HUES6 (cell line): ENCODE results near the gene BAG1.

Experiments used
- H3K27ac ChIP-seq: 2 replicates; pipeline ENCODE4 v1.7.0; 2013; ENCODE audit warnings: low read depth, mild to moderate bottlenecking, low read length, inconsistent platforms
- H3K27me3 ChIP-seq: 2 replicates; pipeline ENCODE4 v1.6.1; 2013; ENCODE audit warnings: low read length; ENCODE audit not compliant: control insufficient read depth, insufficient read depth
- H3K36me3 ChIP-seq: 2 replicates; pipeline ENCODE4 v1.6.1; 2013; ENCODE audit warnings: low read length; ENCODE audit not compliant: control insufficient read depth, insufficient read depth
- H3K4me1 ChIP-seq: 2 replicates; pipeline ENCODE4 v1.6.1; 2013; ENCODE audit warnings: low read length; ENCODE audit not compliant: control insufficient read depth, insufficient read depth
- H3K4me3 ChIP-seq: 2 replicates; pipeline ENCODE4 v1.5.1; 2013; ENCODE audit warnings: low read depth, low read length
- H3K9ac ChIP-seq: one replicate; pipeline ENCODE4 v1.6.1; 2013; ENCODE audit warnings: mild to moderate bottlenecking, low read length
- H3K9me3 ChIP-seq: 2 replicates; pipeline ENCODE4 v1.6.1; 2013; ENCODE audit warnings: low read depth, low read length; ENCODE audit not compliant: control insufficient read depth, insufficient read depth

Gene BAG1

GRCh38 chr9:33229359-33230114 lies 35.0 kb downstream of the BAG1 start:
- peaks cover 8% of the 10 kb centered on the region; the same call in 1 of the 2 replicates for H3K27me3 ChIP-seq
- no peak overlapping the region for H3K27ac ChIP-seq
- H3K36me3 ChIP-seq, result no peaks in the 10 kb centered on the region
- no peak overlapping the region for H3K9ac ChIP-seq
- H3K4me1 ChIP-seq, result no peaks in the 10 kb centered on the region
- no peaks in the 10 kb centered on the region for H3K9me3 ChIP-seq
- H3K4me3 ChIP-seq, result no peak overlapping the region

GRCh38 chr9:33228606-33229005 lies 35.9 kb downstream of the BAG1 start:
- H3K4me3 ChIP-seq, result no peak overlapping the region
- H3K9ac ChIP-seq, result no peak overlapping the region
- no peaks in the 10 kb centered on the region for H3K9me3 ChIP-seq
- no peaks in the 10 kb centered on the region for H3K4me1 ChIP-seq
- no peaks in the 10 kb centered on the region for H3K36me3 ChIP-seq
- no peak overlapping the region for H3K27ac ChIP-seq
- H3K27me3 ChIP-seq, result peaks cover 6% of the 10 kb centered on the region; the same call in 1 of the 2 replicates

GRCh38 chr9:33227741-33228140 lies 36.8 kb downstream of the BAG1 start:
- H3K9me3 ChIP-seq, result no peaks in the 10 kb centered on the region
- H3K36me3 ChIP-seq, result no peaks in the 10 kb centered on the region
- H3K4me3 ChIP-seq, result no peak overlapping the region
- H3K4me1 ChIP-seq, result no peaks in the 10 kb centered on the region
- H3K27ac ChIP-seq, result no peak overlapping the region
- peaks cover 3% of the 10 kb centered on the region; the same call in 1 of the 2 replicates for H3K27me3 ChIP-seq
- H3K9ac ChIP-seq, result no peak overlapping the region

- no peaks in the 10 kb centered on the region for H3K36me3 ChIP-seq
- H3K9me3 ChIP-seq, result no peaks in the 10 kb centered on the region
- no peak overlapping the region for H3K27ac ChIP-seq
- no peak overlapping the region for H3K9ac ChIP-seq
- no peaks in the 10 kb centered on the region for H3K4me1 ChIP-seq
- H3K27me3 ChIP-seq, result 0 out of 2 replicates have a peak, but pooled peaks cover under 1% of the 10 kb centered on the region
- no peak overlapping the region for H3K4me3 ChIP-seq
These were observed 37.5 kb downstream of the BAG1 start for GRCh38 chr9:33227008-33227398.

- Histone ChIP-seq H3K27me3 (no peaks in the 10 kb centered on the region), H3K4me1 (no peaks in the 10 kb centered on the region), H3K27ac (no peak overlapping the region), H3K36me3 (no peaks in the 10 kb centered on the region), H3K9ac (no peak overlapping the region), H3K9me3 (no peaks in the 10 kb centered on the region), H3K4me3 (no peak overlapping the region)
These were observed 39.0 kb downstream of the BAG1 start for GRCh38 chr9:33225319-33226147.

GRCh38 chr9:33223696-33224095 lies 40.8 kb downstream of the BAG1 start:
- H3K9ac ChIP-seq, result no peak overlapping the region
- no peak overlapping the region for H3K4me3 ChIP-seq
- H3K36me3 ChIP-seq, result no peaks in the 10 kb centered on the region
- no peaks in the 10 kb centered on the region for H3K4me1 ChIP-seq
- no peaks in the 10 kb centered on the region for H3K9me3 ChIP-seq
- H3K27me3 ChIP-seq, result no peaks in the 10 kb centered on the region
- H3K27ac ChIP-seq, result no peak overlapping the region

GRCh38 chr9:33222031-33222430 lies 42.5 kb downstream of the BAG1 start:
- H3K9me3 ChIP-seq, result no peaks in the 10 kb centered on the region
- no peak overlapping the region for H3K4me3 ChIP-seq
- no peaks in the 10 kb centered on the region for H3K36me3 ChIP-seq
- no peak overlapping the region for H3K27ac ChIP-seq
- H3K27me3 ChIP-seq, result no peaks in the 10 kb centered on the region
- H3K4me1 ChIP-seq, result no peaks in the 10 kb centered on the region
- H3K9ac ChIP-seq, result no peak overlapping the region

- no peaks in the 10 kb centered on the region for H3K4me1 ChIP-seq
- H3K36me3 ChIP-seq, result no peaks in the 10 kb centered on the region
These were observed 43.0 kb downstream of the BAG1 start for GRCh38 chr9:33221568-33221884.

GRCh38 chr9:33220681-33221567 lies 43.6 kb downstream of the BAG1 start:
- no peak overlapping the region for H3K4me3 ChIP-seq
- no peak overlapping the region for H3K9ac ChIP-seq
- H3K4me1 ChIP-seq, result no peaks in the 10 kb centered on the region

More at GRCh38 chr9:33221568-33221884, 43.0 kb downstream of the BAG1 start:
- H3K9ac ChIP-seq, result no peak overlapping the region
- H3K27me3 ChIP-seq, result peaks cover under 1% of the 10 kb centered on the region; the same call in 1 of the 2 replicates
- H3K9me3 ChIP-seq, result no peaks in the 10 kb centered on the region
- no peak overlapping the region for H3K27ac ChIP-seq
- H3K4me3 ChIP-seq, result no peak overlapping the region

GRCh38 chr9:33211695-33212393 lies 52.7 kb downstream of the BAG1 start:
- no peaks in the 10 kb centered on the region for H3K9me3 ChIP-seq
- no peak overlapping the region for H3K27ac ChIP-seq
- H3K27me3 ChIP-seq, result peaks cover 4% of the 10 kb centered on the region; the same call in 1 of the 2 replicates
- no peak overlapping the region for H3K9ac ChIP-seq
- H3K4me3 ChIP-seq, result no peak overlapping the region
- no peaks in the 10 kb centered on the region for H3K36me3 ChIP-seq
- peaks cover 11% of the 10 kb centered on the region for H3K4me1 ChIP-seq

More at GRCh38 chr9:33220681-33221567, 43.6 kb downstream of the BAG1 start:
- H3K27ac ChIP-seq, result no peak overlapping the region
- no peaks in the 10 kb centered on the region for H3K9me3 ChIP-seq
- H3K36me3 ChIP-seq, result no peaks in the 10 kb centered on the region
- peaks cover 4% of the 10 kb centered on the region; the same call in 1 of the 2 replicates for H3K27me3 ChIP-seq
